Activated B cell treated with CpG ODN at 0.5 μM for 24 hours (primary cell): Measurements from ENCODE around the gene GP5. TPM values are rescaled to one million over a fixed set of nuclear protein-coding genes. Genes with fewer than 3 reads are reported as not detected.

Source experiments
- ATAC-seq: fragments of 200-7000 bp; cut with Tn5 transposase; one replicate; pipeline ENCODE4 v1.10.0; 2021; ENCODE audit warnings: low read depth, mild to moderate bottlenecking, moderate library complexity
- CTCF ChIA-PET: fragments of 350-600 bp; sonication (Branson Sonifier 250); formaldehyde crosslinking; loops from one replicate; lab custom pipeline; 2021; ENCODE audit warnings: antibody characterized with exemption; lab: Charles Lee
- POLR2A ChIA-PET: fragments of 350-600 bp; sonication (Branson Sonifier 250); formaldehyde crosslinking; loops from one replicate; lab custom pipeline; 2021; ENCODE audit warnings: antibody characterized with exemption; lab: Charles Lee
- DNase-seq: peaks from one replicate; pipeline ENCODE4 v3.0.0; 2022
- H3K27ac Mint-ChIP-seq: one replicate; pipeline ENCODE4 v1.8.0; 2020; ENCODE audit warnings: mixed read lengths
- H3K27me3 Mint-ChIP-seq: one replicate; pipeline ENCODE4 v1.8.0; 2021; ENCODE audit warnings: mixed read lengths
- H3K36me3 Mint-ChIP-seq: one replicate; pipeline ENCODE4 v1.8.0; 2021; ENCODE audit warnings: low read depth, mixed read lengths
- H3K4me1 Mint-ChIP-seq: one replicate; pipeline ENCODE4 v1.8.0; 2021; ENCODE audit warnings: mixed read lengths
- H3K4me3 Mint-ChIP-seq: one replicate; pipeline ENCODE4 v1.8.0; 2020; ENCODE audit warnings: mild to moderate bottlenecking, mixed read lengths
- H3K9me3 Mint-ChIP-seq: one replicate; pipeline ENCODE4 v1.8.0; 2020; ENCODE audit warnings: mixed read lengths
- intact Hi-C: fragments of 100-400 bp; cut with micrococcal nuclease; formaldehyde crosslinking; loops from one replicate; pipeline ENCODE4 v1.15.1; 2024
- total RNA-seq: library from RNA; stranded (reverse); gene quantifications from 2 replicates; pipeline ENCODE4 v1.2.3, GENCODE V29; 2022
- TF ChIP-seq, protein P1 (sequence below): fragments of 200-600 bp; IDR thresholded peaks from one replicate; pipeline ENCODE4 v1.8.0; 2022; ENCODE audit warnings: antibody characterized with exemption, mild to moderate bottlenecking

Gene GP5
- total RNA-seq, 1 donor from 2014 or later = 0.18 TPM

DNA sequence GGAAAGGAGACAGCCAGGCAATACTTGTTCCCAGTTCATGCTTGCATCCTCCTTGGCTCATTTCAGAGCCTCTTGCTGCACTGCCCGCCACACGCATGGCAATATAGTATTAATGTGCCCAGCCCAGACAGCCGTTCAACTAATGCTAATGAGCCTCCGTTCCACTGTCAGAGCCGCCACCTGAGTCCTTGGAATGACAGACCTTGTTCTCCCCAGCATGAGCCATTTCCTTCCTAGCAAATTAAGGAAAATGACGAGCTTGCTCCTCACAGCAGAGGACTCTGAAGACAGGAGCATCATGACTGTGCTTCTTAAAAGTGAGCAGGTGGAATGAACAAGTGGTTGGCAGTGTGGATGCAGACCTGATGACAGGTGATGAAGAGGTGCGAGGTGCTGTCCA, 18.7 kb downstream of the GP5 start:
- CTCF ChIA-PET = no interaction called here
- no peaks in the 10 kb centered on the region for H3K36me3 Mint-ChIP-seq
- no peak for ATAC-seq
- no peaks in the 10 kb centered on the region for H3K4me1 Mint-ChIP-seq
- POLR2A ChIA-PET = no interaction called here
- peaks cover 42% of the 10 kb centered on the region for H3K27me3 Mint-ChIP-seq
- no peak for DNase-seq
- intact Hi-C loops = no loop called here
- no peak overlapping the region for H3K4me3 Mint-ChIP-seq
- no peak overlapping the region for H3K27ac Mint-ChIP-seq
- no peaks in the 10 kb centered on the region for H3K9me3 Mint-ChIP-seq
- TF ChIP-seq, protein P1, sequence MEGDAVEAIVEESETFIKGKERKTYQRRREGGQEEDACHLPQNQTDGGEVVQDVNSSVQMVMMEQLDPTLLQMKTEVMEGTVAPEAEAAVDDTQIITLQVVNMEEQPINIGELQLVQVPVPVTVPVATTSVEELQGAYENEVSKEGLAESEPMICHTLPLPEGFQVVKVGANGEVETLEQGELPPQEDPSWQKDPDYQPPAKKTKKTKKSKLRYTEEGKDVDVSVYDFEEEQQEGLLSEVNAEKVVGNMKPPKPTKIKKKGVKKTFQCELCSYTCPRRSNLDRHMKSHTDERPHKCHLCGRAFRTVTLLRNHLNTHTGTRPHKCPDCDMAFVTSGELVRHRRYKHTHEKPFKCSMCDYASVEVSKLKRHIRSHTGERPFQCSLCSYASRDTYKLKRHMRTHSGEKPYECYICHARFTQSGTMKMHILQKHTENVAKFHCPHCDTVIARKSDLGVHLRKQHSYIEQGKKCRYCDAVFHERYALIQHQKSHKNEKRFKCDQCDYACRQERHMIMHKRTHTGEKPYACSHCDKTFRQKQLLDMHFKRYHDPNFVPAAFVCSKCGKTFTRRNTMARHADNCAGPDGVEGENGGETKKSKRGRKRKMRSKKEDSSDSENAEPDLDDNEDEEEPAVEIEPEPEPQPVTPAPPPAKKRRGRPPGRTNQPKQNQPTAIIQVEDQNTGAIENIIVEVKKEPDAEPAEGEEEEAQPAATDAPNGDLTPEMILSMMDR = no peak

DNA sequence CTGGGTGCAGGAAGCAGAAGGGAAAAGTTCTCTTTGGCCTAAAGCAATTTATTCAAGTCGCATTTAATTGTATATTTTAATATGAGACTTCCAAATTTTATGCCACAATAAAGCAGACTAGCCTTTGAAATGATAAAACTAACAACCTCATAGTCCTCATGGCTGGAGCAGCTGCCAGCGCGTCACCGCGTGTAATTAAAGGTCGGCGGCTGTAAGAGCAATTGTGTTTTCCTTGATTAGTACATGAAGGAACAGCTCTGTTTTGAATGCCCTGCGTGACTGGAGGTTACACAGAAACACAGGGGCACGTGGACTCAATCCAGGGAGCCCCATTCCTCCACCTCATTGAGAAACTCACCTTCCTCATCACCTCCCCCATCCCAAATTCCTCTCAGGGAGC, 19.4 kb downstream of the GP5 start:
- no peak for ATAC-seq
- intact Hi-C loops = no loop called here
- Mint-ChIP-seq H3K4me1 (no peaks in the 10 kb centered on the region), H3K36me3 (no peaks in the 10 kb centered on the region), H3K27me3 (peaks cover 47% of the 10 kb centered on the region), H3K4me3 (no peak overlapping the region), H3K27ac (no peak overlapping the region), H3K9me3 (no peaks in the 10 kb centered on the region)
- POLR2A ChIA-PET = no interaction called here
- no peak for DNase-seq
- TF ChIP-seq, protein P1 = no peak
- CTCF ChIA-PET = no interaction called here

DNA sequence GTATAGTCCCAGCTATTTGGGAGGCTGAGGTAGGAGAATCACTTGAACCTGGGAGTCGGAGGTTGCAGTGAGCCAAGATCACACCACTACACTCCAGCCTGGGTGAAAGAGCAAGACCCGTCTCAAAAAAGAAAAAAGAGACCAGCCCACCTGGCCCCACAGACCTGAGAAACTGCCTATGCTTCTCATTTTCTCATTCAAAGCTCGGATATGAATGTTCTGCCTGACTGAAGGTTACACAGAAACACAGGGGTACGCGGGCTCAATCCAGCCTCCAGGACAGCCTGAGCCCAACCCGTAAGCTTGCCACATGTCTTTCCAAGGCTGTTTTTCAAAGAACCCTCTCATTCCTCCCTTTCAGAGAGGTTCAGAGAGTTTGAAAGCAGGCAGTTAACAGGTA, 19.8 kb downstream of the GP5 start:
- H3K36me3 Mint-ChIP-seq = no peaks in the 10 kb centered on the region
- TF ChIP-seq, protein P1 = no peak
- no peaks in the 10 kb centered on the region for H3K9me3 Mint-ChIP-seq
- DNase-seq = no peak
- H3K27me3 Mint-ChIP-seq = peaks cover 48% of the 10 kb centered on the region
- ChIA-PET CTCF (no interaction called here), POLR2A (no interaction called here)
- H3K27ac Mint-ChIP-seq = no peak overlapping the region
- no peaks in the 10 kb centered on the region for H3K4me1 Mint-ChIP-seq
- ATAC-seq = no peak
- no peak overlapping the region for H3K4me3 Mint-ChIP-seq
- intact Hi-C loops = no loop called here

DNA sequence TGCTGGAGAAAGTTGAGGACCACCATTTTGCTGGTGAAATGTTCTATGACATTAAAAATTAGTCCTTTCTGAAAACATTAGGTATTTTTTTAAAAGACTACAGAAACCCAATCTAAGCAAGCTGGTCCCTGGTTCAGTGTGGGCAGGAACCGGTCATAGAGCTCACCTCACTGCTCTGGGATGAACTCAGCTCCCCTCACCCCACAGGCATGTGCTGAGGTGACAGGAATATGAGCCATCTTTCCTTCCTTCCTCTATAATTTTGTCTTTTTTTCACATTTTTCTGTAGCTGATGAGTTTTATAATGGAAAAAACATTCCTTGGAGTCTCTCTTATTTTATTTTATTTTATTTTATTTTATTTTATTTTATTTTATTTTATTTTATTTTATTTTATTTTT, 21.4 kb downstream of the GP5 start:
- Mint-ChIP-seq H3K27ac (no peak overlapping the region), H3K27me3 (peaks cover 41% of the 10 kb centered on the region), H3K36me3 (no peaks in the 10 kb centered on the region), H3K4me3 (no peak overlapping the region), H3K9me3 (no peaks in the 10 kb centered on the region), H3K4me1 (no peaks in the 10 kb centered on the region)
- ATAC-seq (no peak), DNase-seq (no peak)
- intact Hi-C loops = no loop called here
- POLR2A ChIA-PET = no interaction called here
- CTCF ChIA-PET = no interaction called here
- TF ChIP-seq, protein P1 = no peak

DNA sequence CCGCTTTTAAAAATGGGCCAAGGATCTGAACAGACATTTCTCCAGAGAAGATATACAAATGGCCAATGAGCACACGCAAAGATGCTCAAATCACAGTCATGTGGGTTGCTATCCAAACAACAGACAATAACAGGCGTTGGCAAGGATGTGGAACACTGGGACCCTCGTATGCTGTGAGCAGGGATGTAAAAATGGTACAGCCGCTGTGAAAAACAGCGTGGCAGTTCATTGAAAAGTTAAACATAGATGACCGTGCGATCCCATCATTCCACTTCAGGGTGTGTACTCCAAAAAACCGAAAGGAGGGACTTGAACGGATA, 22.9 kb downstream of the GP5 start:
- ChIA-PET POLR2A (no interaction called here), CTCF (no interaction called here)
- ATAC-seq (no peak), DNase-seq (no peak)
- Mint-ChIP-seq H3K36me3 (no peaks in the 10 kb centered on the region), H3K27ac (no peak overlapping the region), H3K4me1 (no peaks in the 10 kb centered on the region), H3K27me3 (peaks cover 46% of the 10 kb centered on the region), H3K9me3 (no peaks in the 10 kb centered on the region), H3K4me3 (no peak overlapping the region)
- TF ChIP-seq, protein P1 = no peak
- intact Hi-C loops = no loop called here
